GM04503 (cell line): ENCODE measurements around the gene LIMS2.

ENCODE experiments used
- DNase-seq: peaks from one replicate; pipeline ENCODE4 v3.0.0-alpha.2; 2012; ENCODE audit warnings: low read depth

Gene LIMS2, protein sequence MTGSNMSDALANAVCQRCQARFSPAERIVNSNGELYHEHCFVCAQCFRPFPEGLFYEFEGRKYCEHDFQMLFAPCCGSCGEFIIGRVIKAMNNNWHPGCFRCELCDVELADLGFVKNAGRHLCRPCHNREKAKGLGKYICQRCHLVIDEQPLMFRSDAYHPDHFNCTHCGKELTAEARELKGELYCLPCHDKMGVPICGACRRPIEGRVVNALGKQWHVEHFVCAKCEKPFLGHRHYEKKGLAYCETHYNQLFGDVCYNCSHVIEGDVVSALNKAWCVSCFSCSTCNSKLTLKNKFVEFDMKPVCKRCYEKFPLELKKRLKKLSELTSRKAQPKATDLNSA

DNA sequence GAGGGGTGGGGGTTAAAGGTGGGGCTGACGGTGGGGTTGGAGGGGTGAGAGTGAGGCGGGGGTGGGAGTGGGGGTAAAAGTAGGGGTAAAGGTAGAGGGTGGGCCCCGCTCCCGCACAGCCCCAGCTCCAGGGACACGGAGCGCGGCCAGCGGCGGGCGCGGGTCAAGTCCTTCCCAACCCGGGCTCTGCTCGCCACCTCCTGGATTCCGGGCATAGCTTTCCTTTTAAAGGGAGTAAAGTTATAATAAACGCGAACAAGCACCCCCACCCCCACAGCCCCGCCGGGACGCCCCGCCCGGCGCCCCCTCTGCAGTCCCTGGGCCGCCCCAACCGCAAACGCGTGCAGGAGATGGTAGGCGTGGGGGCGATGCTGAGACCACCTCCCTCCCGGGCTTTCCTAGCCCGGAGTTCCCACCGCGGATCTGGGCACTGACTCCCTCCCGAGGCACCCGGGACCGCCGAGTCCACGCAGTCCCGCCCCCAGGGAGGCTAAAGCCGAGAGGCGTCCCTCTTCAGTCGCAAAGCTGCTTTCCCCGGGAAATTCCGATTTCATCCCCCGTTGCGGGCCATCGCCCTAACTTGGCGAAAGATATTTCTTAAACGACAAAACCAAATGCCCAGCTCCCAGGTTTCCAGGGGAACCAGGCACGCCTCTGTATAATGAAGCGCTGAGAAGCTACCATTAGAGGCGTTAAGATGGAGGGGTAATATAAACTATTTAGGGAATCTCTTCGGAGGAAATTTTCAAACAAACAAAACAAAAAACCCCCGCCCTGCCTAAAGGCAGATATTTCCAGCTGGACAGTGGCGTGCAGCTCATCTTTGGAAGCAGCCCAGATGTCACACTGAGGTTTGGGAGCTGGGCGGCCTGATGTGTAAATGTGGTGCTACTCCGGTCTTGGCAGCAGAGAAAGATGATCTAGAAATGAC is at the start of gene LIMS2:
Gene LIMS2, minus strand, starts transcription at position 200 of the 931 bp plus-strand sequence. CDS start 506 bp downstream, outside the sequence.
- peak; percentile 34 for DNase-seq

DNA sequence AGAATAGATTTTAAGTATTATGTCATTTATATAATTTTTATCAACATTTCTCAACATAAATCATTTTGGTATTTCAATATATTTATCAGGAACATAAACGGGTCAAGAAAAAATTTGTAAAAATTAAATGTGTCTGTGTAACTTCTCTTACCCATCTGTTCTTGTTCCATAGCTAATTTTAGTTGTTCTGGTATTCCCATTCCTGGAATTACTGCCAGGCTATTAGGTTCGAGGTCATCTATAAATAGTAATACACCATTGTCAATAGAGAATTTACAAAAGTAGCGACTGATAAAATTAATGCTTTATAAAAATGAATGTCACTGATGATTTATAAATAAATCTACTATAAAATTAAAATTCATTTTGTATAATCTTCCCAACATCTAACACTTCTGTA is 47.5 kb upstream of the LIMS2 start:
- no peak for DNase-seq

DNA sequence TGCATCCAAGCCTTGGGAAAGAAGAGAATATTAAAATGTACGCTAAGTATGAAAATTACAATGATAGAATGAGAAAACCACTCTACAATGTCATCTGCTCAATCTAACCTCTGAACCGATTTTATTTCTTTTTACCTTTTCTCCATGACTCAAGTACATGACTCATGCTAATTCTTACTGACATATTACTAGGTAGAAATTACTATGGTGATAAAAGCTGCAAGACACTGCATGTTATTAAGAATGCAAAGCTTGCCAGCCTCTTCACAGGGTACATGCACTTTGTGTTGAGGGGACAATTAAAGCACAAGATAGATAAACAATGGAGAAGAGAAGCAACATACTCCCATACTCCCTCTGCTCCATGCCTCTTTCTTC is 46.6 kb upstream of the LIMS2 start:
- no peak for DNase-seq

DNA sequence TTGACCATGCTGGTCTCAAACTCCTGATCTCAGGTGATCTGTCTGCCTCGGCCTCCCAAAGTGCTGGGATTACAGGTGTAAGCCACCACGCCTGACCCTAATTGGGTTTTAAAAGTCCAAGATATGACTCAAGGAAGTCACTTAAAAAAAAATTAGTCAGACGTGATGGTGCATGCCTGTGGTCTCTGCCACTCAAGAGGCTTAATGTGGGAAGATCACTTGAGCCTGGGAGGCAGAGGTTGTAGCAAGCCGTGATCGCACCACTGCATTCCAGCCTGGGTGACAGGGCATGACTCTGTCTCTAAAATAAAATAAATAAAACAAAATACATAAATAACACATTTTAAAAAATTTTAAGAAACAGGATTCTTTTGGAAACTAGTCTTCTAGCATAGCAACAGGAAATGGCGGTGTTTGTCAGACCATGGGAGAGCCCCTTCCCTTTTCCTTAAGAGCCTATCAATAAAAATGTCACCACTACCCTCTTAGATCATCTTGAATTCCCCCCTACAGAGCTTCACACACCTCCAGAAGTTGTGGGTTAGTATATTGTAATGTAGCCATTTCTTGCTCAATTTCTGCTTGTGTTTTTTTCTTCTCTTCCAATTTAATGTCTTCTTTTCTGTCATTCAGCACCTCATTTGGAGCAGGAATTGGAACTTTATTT is 46.1 kb upstream of the LIMS2 start:
- peak; percentile 51 for DNase-seq

DNA sequence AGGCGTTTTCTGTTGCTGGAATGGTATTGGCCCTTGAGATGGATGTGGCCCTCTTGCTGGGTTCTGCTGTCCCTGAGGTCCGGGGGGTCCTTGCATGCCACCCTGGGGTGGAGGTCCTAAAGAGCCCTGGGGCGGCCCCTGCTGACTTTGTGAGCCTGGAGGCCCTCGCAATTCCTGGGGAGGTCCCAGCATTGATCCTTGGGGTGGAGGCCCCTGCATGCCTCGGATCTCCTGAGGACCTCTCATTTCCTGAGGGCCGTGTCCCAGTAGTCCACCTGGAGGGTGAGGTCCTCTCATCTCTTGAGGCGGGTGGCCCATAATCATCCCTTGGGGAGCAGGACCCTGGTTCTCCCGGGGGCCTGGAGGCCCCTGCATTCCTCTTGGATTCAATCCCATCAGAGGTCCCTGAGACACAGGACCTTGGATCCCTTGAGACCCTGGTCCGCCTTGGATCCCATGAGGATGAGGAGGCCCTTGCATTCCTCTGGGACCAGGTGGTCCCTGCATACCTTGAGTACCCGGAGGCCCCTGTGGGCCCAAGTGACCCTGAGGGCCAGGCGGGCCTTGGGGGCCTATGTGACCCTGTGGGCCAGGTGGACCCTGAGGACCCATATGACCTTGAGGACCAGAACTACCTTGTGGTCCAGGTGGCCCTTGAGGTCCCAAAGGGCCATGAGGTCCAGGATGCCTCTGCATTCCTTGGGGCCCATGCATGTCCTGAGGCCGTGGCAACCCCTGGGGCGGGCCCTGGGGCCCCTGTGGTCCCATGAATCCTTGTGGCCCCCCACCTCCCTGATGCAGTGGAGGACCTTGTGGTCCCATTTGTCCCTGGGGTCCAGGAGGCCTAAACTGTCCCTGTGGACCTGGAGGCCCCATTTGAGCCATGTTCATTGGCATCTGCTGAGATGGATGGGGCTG is 44.2 kb upstream of the LIMS2 start:
- DNase-seq: no peak

DNA sequence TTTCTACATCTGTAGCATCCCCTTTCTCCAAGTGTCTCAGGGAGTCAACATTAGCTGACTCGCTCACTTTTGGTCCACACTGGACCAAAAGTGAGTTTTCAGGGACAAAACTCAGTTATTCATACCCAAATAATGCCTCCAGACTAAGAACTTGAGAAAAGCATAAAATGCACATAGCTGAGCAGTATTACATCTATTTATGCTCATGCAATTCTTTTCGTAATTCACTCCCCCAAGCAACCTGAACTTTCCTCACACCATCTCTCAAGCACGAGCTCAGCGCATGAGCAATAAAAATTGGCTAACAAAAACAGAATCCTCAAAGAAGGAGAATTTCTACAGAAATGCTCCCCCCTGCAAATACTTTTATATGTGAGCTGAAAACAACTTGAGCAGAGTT is 42.9 kb upstream of the LIMS2 start:
- no peak for DNase-seq

DNA sequence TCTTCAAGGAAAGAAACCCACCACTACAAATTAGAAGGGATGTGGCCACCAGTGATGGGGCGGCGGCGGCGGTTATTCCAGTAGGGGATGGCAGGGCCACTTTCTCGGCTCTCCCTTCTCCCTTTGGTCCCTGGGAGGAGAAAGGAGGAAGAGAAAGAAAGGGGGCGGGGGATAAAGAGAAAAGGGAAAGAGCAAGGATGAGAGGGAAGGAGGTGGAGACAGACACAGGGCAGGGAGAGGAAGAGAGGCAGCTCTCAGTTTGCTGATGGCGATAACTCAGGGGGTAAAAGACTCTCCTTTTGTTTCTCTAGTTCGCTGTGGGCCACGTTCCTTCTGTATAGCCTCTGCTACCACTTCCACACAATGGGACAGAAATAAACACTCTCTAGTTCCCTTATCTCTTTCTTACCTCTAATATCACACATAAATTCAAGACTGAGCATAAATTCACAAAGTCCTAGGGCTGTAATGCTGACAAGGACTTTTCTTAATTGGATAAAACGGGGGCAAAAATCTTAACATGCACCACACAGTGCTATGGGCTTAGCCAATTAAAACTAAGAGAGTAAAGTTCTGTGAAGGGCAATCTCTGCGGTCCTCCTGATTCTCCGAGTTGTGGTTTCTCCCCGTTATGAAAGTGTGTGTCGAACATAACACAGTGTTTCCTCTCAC is 40.6 kb upstream of the LIMS2 start:
- DNase-seq: no peak

DNA sequence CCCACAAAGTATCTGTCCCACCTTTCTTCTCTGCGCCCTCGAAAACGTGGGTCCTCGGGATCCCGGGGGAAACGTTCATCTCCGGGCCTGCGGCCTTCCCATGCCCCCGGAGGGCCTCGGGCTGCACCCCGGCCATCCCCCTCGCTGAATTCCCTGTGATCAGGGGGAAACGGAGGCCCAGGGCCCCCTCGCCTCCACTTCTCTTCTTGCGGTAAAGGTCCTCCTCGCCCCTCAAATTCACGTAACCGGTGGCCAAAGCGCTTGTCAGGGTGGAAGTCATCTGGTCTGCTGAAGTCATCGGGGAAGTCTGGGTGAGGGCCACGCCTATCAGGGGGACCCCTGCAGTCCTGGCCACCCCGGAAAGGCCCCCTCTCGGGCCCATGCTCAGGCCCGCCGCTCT is 38.2 kb upstream of the LIMS2 start:
- DNase-seq: no peak

DNA sequence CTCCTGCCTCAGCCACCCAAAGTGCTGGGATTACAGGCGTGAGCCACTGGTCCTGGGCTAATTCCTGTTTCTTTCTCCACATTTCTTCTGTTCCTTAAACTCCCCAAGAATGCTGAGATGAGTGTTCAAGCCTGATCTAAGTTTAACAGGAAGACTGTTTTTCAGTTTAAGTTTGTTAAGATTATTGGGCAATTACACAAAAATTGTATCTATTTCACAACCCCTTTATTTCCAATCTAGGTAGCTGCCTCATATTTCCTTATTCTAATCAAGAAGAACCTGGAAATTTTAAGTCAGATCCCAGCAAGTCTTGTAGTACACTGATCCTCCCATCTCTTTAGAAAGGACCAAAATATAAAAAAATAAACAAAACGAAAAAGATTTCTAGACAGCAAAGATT is 37.7 kb upstream of the LIMS2 start:
- no peak for DNase-seq

DNA sequence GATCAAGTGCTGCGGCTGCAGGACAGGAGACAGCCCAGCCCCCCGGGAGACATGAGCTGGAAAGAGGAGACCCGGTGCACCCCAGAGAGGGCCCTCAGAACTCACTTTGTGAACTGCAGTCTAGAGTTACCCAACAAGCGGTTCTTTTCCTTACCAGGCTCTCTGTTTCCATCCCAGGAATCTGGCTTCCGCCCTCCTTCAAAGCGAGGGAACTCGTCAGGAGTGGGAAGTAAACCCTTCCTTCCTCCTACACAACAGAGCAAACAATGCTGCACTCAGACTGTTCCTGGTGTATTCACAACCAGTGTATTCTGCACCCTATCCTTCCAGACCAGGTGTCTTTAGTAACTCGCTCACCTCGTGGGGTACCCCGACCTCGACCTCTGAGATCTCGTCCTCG is 34.0 kb upstream of the LIMS2 start:
- DNase-seq: no peak

DNA sequence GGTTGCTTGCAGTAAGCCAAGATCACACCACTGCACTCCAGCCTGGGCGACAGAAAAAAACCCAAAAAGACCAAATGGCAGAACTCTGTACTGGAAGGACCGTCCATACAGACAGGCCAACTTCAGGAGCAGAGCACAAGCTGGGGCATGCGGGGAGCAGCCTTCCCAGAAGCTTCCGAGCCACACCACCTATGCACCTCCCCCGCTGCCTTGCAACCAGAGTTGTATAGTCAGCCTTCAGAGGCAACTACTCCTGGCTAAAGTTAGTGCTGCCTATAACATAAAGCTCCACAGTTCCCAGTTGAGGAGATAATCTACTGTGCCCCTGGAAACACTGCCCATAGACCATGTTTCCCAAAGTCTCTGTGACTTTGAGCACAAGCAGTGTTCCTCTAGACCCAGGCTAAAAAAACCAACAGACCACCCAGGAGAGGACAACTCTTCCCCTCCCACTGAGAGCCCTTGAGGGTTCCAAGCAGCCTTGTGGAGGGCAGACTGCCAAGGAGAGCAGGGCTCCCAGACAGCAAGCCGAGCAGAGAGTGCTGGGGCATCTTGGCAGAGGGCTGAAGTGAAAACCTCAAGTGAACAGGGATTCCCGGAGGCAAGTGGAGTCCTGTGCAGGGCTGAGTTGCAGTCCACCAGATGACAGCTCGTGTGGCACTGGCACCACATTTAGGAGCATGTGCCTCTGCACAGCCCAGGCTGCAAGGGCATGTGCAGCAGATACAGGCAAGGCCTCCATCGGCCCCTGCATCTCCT is 32.7 kb upstream of the LIMS2 start:
- no peak for DNase-seq

DNA sequence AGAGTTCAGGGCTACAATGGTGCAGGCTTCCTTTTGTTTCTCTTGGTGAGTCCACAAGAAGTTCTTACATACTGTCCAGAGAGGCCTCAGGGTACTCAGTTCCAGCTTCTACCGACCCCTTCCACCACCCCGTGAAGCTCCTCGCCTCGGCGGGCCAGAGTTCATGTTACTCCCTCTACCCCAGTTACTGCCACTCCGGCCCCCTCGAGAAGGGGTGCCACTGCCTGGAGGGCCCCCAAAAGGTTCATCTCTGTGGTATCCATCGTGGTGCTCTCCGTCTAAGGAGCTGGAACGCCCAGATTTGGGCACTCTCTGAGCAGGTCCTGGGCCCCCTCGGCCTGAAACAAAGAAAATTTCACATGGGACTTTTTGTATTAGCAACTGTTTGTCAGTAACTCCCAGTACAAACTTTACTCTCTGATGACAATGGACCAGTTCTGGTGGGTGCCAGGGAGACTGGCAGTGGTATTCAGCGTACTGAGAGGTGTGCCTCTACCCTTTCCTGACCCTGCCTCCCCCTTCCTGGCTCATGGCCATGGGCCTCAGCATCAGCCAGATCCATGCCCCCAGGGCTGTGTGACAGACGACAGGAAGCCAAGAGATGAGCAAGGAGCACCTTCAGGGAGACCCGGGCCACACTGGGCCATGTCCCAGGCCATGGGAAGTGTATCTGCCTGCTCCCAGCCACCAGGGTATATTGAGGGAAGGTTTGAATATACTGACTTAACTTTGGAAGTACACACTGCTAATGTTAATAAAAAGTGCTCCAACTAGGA is 31.1 kb upstream of the LIMS2 start:
- DNase-seq: no peak

DNA sequence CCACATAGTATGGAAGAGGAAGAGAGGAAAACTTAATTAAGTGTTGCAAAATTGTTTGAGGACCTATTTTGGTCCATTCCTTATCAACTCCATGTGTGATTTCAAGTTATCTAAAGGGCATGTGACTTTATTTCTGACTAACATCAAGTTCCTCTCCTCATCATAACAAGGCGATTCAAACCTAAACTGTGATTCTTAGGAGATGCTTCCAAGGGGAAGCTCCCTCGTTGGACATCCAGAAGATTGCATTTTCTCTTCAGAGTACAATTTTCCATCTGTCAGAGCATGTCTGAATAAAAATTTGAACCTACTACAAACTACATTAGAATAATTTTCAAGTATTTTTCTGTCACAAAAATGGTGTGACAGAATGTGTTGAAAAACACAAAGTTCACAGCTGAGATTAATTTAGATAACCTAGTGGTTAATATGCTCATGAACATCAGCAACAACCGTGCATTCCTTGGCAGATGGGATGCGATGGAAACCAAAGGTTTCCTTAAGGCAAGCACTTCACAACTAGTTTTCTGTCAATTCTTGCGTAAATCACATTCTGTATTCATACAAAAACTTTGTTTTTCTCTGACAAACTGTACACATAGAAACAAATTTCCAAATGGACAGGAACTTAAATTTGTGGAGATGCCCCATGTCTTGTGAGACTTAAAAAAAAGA is 30.2 kb upstream of the LIMS2 start:
- DNase-seq: no peak

DNA sequence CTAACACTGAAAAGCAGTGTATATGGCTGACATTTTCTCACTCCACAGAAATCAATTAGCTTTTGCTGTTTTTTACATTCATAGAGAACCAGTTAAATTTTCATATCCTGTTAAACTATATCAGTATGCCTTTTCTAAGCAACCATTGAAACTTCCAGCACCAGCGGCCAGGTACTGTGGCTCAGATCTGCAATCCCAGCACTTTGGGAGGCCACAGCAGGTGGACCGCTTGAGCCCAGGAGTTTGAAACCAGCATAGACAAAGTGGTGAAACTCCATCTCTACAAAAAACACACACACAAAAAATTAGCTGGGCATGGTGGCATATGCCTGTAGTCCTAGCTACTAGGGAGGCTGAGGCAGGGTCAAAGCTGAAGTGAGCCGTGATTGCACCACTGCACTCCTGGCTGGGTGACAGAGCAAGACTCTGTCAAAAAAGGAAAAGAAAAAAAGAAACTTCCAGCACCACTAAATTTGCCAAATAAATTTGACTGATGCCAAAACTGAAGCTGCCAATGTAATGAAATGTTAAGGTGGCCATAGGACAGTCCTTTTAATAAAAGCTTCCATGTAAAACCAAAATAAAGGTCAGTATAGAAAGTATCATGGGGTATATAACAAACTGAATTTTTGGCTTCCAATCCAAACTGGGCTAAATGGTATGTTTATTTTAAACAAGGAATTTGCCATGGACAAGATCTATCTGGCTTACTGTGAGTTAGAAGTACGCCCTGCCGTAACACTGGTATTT is 29.5 kb upstream of the LIMS2 start:
- no peak for DNase-seq

DNA sequence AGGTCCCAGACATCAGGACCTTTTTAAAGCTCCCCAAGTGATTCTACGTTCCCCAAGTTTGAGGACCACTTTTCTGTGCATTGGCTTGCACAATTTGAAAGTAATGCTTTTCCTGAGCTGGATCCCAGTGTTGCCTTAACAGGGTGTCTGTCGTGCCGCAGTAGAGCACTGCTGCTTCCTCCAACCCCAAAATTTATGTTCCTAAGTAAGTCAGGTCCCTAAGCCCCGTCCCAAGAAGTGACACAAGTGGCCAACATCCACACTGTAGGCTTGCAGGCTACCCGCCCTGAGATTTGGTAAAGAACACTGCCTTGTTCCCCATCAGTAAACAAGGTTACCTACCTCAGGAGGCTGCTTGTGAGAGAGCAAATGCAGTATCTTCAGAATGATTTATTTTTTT is 28.0 kb upstream of the LIMS2 start:
- no peak for DNase-seq

DNA sequence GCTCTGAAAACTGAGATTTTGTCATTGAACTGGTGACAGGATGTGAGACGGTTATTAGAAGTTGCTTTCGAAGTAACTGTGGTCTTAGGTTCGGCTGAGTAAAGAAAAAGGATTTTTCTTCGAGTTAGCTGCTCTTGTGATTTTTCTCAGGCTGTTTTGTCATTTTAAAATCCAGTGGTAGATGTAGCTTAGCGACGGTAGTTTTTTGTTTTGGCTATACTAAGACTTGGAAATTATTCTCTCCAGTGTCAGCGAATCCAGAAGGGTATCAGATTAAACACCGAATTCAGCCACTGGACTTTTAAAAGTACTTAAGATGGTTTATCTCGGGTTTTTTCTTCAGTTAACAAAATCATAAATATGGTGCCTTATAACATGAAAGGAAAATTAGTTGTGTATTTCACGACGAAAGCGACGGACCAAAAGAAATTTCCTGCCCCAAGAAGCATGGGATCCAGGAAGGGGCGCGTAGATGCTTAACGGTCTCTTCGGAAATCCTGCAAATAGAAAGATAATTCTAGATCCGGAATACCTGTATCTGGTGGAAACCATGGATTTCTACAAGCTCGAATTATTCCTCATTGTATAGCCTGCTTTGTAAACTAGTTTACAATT is 27.2 kb upstream of the LIMS2 start:
- DNase-seq: no peak

DNA sequence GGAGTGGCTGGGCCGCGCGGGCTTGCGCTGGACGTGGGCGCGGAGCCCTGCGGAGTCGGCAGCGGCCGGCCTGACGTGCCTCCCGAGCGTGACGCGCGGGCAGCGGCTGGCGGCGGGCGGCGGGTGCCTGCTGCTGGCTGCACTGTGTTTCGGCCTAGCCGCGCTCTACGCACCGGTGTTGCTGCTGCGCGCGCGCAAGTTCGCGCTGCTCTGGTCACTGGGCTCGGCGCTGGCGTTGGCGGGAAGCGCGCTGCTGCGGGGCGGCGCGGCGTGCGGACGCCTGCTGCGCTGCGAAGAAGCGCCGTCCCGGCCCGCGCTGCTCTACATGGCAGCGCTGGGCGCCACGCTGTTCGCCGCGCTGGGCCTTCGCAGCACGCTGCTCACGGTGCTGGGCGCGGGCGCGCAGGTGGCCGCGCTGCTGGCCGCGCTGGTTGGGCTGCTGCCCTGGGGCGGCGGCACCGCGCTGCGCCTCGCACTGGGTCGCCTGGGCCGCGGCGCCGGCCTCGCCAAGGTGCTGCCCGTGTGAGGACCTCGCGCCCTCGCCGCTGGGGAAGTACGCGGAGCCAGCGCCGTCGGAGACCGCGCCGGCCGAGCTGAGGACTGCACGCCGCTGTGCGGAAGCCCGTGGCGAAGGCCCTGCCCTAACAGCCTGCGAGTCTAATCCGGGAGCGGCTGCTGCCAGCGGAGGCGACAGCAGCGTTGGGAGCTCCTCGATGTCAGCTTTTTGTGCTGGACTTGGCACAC is 26.5 kb upstream of the LIMS2 start:
- no peak for DNase-seq
